ENCODE measurements around the gene SLC1A2.

DNA sequence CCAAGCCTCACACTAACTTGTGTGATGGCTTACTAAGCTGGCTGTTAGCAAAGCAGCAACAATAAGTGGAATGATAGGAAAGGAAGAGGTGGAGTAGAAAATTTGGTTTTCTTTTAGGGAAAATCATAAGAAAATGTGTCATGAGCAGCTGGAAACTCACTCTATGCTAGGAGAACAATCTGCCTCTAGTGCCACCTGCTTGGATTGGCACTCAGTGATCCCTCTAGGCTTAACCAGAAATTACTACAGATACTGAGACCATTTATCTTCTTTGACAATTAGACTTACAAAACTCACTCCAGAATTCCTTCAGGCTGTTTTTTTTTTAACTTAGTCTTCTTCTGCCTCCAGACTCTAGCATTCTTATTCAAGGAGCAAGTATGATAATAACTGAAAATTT is 163.1 kb downstream of the SLC1A2 start:
- TF ChIP-seq POLR2A (IDR thresholded peaks at IDR 0.05) (no peak), CTCF (IDR thresholded peaks at IDR 0.05) (no peak), POLR2AphosphoS5 (IDR thresholded peaks at IDR 0.05) (no peak)
